GM12878 (cell line): ENCODE data around the gene TMEM63B.

Experiments
- ATF3 ChIP-seq: IDR thresholded peaks from 2 replicates; pipeline ENCODE4 v1.6.1; 2011; ENCODE audit warnings: low read depth, mild to moderate bottlenecking, low read length, moderate library complexity, borderline replicate concordance; ENCODE audit errors: extremely low read depth
- CREM ChIP-seq: IDR thresholded peaks from 2 replicates; pipeline ENCODE4 v1.6.1; 2014; ENCODE audit warnings: antibody characterized with exemption, low read depth
- EP300 ChIP-seq, 2 experiments: fragments of 150-350 bp in 1 of 2; IDR thresholded peaks; 2 replicates each; pipeline ENCODE4 v1.6.1; 2011 to 2012; ENCODE audit warnings: low read depth in 2 of 2, low read length in 2 of 2, borderline replicate concordance in 1 of 2, improper control_type of control experiment in 1 of 2, inconsistent platforms in 1 of 2; ENCODE audit not compliant: control insufficient read depth in 1 of 2
- FOXK2 ChIP-seq: fragments of 450-650 bp; IDR thresholded peaks from 2 replicates; pipeline ENCODE4 v1.6.1; 2017; ENCODE audit warnings: mild to moderate bottlenecking, moderate library complexity
- FOXM1 ChIP-seq: IDR thresholded peaks from 2 replicates; pipeline ENCODE4 v1.6.1; 2012; ENCODE audit warnings: low read depth, mild to moderate bottlenecking, inconsistent platforms, low read length, moderate library complexity
- IKZF2 ChIP-seq, 2 experiments: fragments of 450-650 bp; IDR thresholded peaks; 2 replicates each; pipeline ENCODE4 v1.6.1; 2017; ENCODE audit warnings: mild to moderate bottlenecking in 2 of 2, moderate library complexity in 2 of 2
- NFYB ChIP-seq: IDR thresholded peaks from 2 replicates; pipeline ENCODE4 v1.6.1; 2011; ENCODE audit warnings: low read depth, mild to moderate bottlenecking, low read length, improper control_type of control experiment, moderate library complexity; ENCODE audit not compliant: insufficient read depth
- PKNOX1 ChIP-seq: fragments of 450-650 bp; IDR thresholded peaks from 2 replicates; pipeline ENCODE4 v1.6.1; 2016; ENCODE audit warnings: mild to moderate bottlenecking
- POLR2AphosphoS5 ChIP-seq: IDR thresholded peaks from 2 replicates; pipeline ENCODE4 v1.6.1; 2011; ENCODE audit warnings: mild to moderate bottlenecking, low read length, inconsistent platforms
- RAD21 ChIP-seq: IDR thresholded peaks from 2 replicates; pipeline ENCODE4 v1.6.1; 2011; ENCODE audit warnings: mild to moderate bottlenecking, low read depth, low read length, moderate library complexity; ENCODE audit not compliant: insufficient read depth
- SP1 ChIP-seq: IDR thresholded peaks from one replicate; pipeline ENCODE4 v1.6.1; 2011; ENCODE audit warnings: low read depth, low read length
- TF ChIP-seq, protein P1 (sequence below), 3 experiments: IDR thresholded peaks in 2 of 3; conservative IDR thresholded peaks in 1 of 3; 2 replicates each; pipeline ENCODE4 v1.5.1; 2011; ENCODE audit warnings: low read depth in 3 of 3, low read length in 3 of 3, mild to moderate bottlenecking in 3 of 3, control low read depth in 2 of 3, moderate library complexity in 2 of 3, inconsistent platforms in 1 of 3, mixed read lengths in 1 of 3; ENCODE audit not compliant: control insufficient read depth in 2 of 3, insufficient read depth in 1 of 3; ENCODE audit errors: extremely low read depth in 1 of 3
- TF ChIP-seq, protein P2 (sequence below): fragments of 450-650 bp; IDR thresholded peaks from 2 replicates; pipeline ENCODE4 v1.6.1; 2017; ENCODE audit warnings: borderline replicate concordance
- TF ChIP-seq, protein P3 (sequence below): fragments of 450-650 bp; formaldehyde crosslinking; IDR thresholded peaks from 2 replicates; pipeline ENCODE4 v1.4.0; 2022; ENCODE audit warnings: mild to moderate bottlenecking, moderate library complexity

DNA sequence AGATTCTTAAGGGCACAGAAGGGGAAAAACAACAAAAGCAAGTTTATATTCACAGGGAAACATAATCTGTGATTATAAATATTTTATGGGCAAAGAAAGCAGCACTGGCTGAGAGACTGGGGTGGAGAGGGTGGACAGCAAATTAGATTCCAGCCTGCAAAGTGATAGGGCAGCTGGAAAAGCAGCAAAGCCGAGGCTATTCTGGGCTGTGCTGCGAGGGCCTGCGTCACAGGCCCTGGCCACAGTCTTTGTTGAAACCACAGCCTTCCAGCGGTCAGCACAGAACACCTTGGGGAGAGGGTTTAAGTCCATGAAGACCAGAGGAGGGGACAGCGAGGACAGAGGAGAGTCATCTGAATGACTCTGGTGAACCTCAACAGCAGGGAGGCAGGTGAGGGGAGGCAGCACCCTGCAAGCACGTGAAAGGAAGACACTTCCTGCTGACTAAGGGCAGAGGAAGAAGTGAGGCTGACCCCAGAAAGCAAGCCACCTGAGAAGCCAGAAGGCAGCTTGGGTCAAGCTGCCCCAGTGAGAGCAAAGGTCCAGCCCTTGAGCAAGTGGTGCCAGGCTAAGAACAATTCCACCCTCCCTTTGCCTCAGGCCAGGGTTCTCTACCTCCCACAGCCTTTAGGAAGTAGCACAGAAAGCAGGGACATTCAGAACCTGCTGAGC, 17.2 kb upstream of the TMEM63B start:
- no peak for TF ChIP-seq CREM
- TF ChIP-seq, protein P1, sequence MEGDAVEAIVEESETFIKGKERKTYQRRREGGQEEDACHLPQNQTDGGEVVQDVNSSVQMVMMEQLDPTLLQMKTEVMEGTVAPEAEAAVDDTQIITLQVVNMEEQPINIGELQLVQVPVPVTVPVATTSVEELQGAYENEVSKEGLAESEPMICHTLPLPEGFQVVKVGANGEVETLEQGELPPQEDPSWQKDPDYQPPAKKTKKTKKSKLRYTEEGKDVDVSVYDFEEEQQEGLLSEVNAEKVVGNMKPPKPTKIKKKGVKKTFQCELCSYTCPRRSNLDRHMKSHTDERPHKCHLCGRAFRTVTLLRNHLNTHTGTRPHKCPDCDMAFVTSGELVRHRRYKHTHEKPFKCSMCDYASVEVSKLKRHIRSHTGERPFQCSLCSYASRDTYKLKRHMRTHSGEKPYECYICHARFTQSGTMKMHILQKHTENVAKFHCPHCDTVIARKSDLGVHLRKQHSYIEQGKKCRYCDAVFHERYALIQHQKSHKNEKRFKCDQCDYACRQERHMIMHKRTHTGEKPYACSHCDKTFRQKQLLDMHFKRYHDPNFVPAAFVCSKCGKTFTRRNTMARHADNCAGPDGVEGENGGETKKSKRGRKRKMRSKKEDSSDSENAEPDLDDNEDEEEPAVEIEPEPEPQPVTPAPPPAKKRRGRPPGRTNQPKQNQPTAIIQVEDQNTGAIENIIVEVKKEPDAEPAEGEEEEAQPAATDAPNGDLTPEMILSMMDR (IDR thresholded peaks at IDR 0.05 in 2 of 3, conservative IDR thresholded peaks at IDR 0.05 in 1 of 3; ENCODE audit: control insufficient read depth in 2 of 3, extremely low read depth in 1 of 3, insufficient read depth in 1 of 3, low read depth in 3 of 3, low read length in 3 of 3) = no peak
- TF ChIP-seq RAD21 = no peak
- TF ChIP-seq IKZF2 (IDR thresholded peaks at IDR 0.05) = no peak
- no peak for TF ChIP-seq NFYB
- TF ChIP-seq, protein P2, sequence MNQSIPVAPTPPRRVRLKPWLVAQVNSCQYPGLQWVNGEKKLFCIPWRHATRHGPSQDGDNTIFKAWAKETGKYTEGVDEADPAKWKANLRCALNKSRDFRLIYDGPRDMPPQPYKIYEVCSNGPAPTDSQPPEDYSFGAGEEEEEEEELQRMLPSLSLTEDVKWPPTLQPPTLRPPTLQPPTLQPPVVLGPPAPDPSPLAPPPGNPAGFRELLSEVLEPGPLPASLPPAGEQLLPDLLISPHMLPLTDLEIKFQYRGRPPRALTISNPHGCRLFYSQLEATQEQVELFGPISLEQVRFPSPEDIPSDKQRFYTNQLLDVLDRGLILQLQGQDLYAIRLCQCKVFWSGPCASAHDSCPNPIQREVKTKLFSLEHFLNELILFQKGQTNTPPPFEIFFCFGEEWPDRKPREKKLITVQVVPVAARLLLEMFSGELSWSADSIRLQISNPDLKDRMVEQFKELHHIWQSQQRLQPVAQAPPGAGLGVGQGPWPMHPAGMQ = no peak
- no peak for TF ChIP-seq ATF3
- no peak for TF ChIP-seq SP1
- TF ChIP-seq FOXM1 = no peak
- TF ChIP-seq EP300 (IDR thresholded peaks at IDR 0.05; ENCODE audit: borderline replicate concordance in 1 of 2, control insufficient read depth in 1 of 2, low read depth in 2 of 2, low read length in 2 of 2) = no peak
- no peak for TF ChIP-seq POLR2AphosphoS5
- TF ChIP-seq PKNOX1 = no peak
- TF ChIP-seq, protein P3, sequence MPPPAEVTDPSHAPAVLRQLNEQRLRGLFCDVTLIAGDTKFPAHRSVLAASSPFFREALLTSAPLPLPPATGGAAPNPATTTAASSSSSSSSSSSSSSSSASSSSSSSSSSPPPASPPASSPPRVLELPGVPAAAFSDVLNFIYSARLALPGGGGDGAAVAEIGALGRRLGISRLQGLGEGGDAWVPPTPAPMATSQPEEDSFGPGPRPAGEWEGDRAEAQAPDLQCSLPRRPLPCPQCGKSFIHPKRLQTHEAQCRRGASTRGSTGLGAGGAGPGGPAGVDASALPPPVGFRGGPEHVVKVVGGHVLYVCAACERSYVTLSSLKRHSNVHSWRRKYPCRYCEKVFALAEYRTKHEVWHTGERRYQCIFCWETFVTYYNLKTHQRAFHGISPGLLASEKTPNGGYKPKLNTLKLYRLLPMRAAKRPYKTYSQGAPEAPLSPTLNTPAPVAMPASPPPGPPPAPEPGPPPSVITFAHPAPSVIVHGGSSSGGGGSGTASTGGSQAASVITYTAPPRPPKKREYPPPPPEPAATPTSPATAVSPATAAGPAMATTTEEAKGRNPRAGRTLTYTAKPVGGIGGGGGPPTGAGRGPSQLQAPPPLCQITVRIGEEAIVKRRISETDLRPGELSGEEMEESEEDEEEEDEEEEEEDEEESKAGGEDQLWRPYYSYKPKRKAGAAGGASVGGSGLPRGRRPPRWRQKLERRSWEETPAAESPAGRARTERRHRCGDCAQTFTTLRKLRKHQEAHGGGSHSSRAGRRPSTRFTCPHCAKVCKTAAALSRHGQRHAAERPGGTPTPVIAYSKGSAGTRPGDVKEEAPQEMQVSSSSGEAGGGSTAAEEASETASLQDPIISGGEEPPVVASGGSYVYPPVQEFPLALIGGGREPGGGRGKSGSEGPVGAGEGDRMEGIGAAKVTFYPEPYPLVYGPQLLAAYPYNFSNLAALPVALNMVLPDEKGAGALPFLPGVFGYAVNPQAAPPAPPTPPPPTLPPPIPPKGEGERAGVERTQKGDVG = no peak
- TF ChIP-seq FOXK2 = no peak
